DLD1 (cell line): ENCODE measurements around the gene MEIS2.

ENCODE experiments used
- in situ Hi-C: cut with HindIII; loops from 2 replicates; pipeline ENCODE4 v1.10.0; 2017; ENCODE audit warnings: low sequenced_read_pairs

Gene MEIS2

DNA sequence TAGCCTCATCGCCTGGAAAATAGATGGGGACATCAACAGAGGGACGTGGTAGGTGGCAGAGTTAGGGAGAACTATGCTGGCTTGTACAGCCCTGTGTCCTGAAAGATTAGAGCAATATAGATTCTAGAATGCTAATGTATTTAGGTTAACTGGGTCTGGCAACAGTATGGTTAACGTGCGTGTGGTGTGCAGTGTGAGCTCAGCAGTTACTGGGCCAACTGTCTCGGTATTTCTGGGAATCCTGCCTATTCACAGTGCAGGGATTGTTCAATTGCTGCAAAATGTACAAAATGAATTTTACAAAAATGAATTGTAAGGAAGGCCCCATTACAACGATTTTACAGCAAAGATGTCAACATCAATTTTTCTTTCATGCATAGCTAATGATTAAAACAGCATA lies 20.6 kb downstream of the MEIS2 start:
- in situ Hi-C loops: no loop called here

DNA sequence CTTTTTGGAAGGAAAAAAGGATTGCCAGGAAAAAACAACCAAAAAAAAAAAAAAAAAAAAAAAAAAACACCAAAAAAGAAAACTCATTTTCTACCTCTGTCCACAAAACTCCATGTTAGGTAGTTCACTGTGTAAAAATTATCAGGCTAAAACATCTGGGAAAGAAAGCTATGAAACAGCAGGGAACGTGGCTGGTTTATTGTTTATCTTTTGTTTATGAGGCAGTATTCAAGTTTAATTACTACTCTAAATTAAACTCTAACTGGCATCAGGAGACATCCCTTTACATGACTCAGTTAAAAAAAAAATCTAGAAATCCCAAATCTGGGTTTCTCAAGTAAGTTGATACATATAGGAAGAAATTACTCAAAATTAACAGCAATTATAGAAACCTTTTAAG lies 21.8 kb downstream of the MEIS2 start:
- in situ Hi-C loops: no loop called here

DNA sequence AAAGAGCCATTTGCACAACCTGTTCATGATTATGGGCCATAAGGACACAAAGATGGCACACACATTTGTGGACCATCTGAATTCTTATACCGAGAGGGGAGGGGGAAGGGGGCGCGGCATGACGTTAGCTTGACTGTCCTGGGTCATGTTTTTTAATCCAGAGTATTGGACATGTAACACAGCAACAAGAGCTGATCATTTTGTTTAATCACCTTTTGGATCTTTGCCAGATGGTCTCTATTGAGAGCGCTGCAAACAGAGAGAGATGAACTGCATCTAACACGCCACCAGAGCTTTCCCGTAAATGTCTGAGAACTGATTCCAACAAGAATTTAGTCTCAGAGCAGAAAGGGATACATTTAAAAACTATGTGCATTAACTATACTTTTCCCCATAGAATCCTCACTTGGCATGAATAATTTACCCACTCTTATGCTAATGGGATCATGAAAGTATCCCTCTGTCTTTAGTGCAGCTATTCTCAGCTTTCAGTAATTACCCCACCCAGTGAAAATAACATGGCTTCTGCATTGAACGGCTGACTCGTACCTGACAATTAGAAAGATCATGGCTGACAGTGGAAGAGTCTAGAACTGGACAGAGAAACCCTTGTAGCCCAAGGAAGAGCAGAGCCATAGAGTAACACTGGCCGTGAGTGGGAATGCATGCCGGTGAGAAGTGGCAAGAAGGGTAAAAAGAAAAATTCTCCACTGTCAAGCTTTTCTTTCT lies 22.6 kb downstream of the MEIS2 start:
- in situ Hi-C loops: no loop called here

DNA sequence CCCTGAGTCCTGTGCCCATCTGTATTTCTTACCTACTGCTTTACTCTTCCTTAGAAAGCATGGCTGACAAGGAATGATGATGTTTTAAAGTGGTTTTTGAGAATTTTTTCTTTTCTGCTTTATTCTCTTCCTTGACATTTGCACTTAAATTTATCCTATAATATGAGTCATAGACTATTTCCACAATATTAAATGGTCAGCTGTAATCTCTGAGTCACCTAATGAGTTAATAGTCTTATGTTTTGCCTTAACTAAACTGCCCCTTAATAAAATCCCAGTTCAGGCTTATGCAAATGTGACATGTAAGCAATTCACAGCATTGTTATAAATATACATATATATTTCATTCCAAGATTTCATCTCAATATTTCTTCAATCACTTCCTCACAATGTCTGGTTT lies 23.8 kb downstream of the MEIS2 start:
- in situ Hi-C loops: no loop called here

DNA sequence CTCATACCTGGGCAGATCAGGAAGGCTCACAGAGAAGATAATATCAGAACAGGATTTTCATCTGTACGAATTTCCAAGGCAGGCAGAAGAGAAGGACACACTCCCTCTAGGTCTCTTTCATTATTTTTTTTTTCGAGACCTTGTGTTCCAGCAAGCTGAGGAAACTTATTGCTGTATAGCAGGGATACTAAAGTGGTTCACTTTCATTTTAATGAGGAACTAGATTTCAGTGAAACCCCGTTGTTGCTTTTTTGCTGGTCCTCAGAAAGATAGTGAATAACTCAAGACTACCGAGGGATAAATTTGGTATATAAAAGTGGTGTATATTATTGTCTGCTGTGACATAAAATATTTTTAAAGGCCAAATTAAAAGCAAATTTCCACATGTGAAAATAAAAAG lies 24.6 kb downstream of the MEIS2 start:
- in situ Hi-C loops: no loop called here

DNA sequence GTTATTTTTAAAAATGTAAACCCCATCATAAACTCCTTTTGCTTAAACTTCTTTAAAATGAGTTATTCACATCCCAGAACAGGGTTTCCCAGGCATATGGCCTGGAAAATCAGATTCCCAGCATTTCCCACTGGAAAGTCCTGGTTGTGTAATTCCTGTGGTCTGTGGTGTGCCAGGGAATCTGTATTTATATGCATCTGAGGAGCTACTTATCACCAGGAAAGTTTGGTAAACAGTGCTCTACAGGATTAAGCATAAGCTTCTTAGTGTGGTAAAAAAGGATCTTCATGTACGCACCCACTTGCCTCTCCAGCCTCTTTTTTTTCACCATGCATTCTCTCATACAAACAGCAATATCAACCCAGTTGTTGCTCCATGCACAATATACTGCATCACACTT lies 28.2 kb downstream of the MEIS2 start:
- in situ Hi-C loops: no loop called here

DNA sequence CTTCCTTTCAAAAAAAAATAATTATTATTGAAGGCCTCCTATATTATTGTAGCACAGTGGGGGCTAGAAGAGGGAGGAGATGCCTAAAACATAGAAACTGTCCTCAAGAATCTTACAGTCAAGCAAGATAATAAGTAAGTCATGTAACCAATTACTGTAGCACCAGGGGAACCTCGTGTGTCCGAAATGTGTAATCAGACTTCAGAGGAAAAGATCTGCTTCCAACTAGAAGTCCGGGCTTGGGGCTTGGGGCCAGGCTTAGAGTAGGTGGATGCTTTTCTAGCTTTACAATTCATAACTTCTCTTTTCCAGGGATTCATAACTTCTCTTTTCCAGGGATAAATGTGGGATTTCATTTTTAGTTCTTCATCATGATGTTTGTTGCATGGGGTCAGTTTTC lies 29.2 kb downstream of the MEIS2 start:
- in situ Hi-C loops: no loop called here

DNA sequence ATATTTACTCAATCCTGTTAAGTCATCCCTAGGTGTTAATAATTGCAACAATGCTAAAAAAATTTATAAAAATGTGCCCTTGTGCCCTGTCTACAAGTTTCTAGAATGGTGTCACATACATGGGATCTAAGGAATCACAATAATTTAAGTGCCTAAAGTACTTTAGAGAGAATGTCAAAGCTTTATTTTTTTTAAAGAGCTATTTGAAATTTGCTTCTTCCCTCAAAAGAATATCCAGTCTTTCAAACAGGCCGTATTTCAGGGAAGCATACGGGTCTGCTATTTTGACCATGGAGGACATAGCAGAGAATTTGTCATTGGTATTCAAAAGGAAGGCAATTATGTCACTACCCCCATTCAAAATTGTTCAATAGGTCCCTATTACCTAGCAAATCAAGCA lies 29.7 kb downstream of the MEIS2 start:
- in situ Hi-C loops: no loop called here

DNA sequence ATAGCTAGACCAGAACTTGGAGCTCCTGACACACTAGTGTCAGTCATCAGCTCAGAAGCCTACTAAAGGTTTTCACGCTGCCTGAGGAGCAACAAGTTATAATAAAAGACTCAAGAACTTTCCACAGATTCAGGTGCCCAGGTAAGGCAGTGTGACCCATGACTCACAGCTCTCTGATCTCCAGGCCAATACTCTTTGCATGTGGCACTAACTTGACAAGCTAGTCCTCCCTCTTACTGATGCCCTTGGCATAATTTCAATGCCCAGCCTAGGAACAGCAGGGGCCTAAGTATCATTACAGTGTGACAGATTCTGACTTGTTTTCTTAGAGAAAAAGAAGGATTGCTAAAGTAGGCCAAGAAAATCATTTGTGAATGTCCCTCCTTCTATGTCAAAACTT lies 38.4 kb downstream of the MEIS2 start:
- in situ Hi-C loops: no loop called here

DNA sequence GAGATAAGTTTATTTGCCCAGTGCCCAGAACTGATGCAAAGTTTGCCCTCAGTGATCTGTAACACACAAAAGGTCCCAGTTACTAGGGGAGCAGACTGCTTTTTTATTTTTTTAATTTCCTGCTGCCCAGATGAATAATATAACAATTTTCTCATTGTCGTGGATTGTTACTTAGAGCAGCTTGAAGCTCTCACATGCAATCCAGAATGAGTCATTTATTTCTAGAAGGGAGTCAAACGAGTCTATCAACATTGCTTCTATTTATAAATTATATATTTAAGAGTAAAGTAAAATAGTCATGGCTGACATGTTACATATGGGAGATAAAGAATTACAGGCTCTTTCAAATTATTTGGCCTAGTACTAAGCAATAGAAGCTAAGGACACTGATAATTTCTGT lies 41.3 kb downstream of the MEIS2 start:
- in situ Hi-C loops: no loop called here

DNA sequence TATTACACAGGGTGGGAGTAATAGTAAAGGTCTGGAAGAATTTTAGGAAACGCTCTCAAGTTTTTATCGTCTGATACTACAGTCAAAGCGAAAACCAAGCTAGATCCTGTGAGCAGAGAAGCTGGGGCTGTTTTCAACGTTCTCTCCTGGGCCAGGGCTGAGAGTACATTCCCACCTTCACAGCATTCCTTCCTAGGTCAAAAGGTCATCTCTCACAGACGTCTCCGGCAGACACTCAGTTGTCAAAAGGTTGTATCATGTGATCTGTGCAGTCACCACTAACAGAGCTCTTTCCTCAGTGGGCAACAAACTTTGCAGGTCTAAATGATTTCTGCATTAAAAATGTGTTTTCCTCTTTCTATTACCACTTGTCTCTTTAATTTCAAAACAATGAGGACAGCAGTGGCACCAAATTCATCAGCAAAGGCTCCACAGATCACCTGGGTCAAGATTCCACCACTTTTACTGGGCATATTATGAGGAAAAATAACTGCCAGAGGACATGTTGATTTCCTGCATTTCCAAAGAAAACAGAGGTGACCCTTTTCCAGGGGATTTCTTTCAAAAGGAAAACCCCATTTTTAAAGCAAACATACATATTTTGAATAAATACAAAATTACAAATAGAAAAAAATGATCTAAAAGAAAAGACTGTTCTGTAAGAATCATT lies 41.9 kb downstream of the MEIS2 start:
- in situ Hi-C loops: no loop called here

DNA sequence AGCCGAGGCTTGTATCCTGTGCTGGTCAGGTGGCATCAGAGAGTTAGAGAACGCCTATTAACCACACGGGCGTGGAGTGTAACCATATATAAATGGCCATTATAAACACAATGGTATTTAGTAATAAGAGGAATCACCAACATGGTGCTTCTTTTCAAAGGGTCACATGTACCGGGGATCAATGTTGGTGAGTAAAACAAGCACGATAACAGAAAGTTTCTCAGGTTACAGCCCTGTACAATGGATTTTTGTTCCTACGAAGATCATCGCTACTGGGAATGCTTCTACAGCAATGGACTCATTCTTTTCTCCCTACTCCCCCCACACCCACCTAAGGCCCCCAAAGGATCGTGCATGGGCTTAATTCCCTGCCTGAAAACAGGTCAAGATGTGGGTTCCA lies 42.5 kb downstream of the MEIS2 start:
- in situ Hi-C loops: no loop called here

DNA sequence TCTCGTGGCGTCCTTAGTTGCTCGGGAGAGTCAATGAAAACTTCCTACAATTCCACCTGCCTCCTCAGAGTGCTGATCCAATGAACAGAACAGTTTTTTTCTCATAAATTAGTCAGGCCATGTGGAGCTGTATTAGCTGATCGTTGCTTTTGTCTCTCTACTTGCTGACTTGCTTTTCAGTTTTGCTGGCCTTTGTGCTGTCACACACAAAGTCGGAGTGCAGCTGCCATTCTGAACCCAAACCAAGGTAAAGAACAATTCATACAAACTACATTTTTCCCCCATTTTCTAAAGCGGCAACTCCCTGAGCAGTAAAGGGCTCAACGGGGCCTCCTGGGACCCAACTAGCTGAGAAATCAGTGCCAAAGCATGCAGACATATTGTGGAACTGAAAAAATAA lies 43.1 kb downstream of the MEIS2 start:
- in situ Hi-C loops: no loop called here

DNA sequence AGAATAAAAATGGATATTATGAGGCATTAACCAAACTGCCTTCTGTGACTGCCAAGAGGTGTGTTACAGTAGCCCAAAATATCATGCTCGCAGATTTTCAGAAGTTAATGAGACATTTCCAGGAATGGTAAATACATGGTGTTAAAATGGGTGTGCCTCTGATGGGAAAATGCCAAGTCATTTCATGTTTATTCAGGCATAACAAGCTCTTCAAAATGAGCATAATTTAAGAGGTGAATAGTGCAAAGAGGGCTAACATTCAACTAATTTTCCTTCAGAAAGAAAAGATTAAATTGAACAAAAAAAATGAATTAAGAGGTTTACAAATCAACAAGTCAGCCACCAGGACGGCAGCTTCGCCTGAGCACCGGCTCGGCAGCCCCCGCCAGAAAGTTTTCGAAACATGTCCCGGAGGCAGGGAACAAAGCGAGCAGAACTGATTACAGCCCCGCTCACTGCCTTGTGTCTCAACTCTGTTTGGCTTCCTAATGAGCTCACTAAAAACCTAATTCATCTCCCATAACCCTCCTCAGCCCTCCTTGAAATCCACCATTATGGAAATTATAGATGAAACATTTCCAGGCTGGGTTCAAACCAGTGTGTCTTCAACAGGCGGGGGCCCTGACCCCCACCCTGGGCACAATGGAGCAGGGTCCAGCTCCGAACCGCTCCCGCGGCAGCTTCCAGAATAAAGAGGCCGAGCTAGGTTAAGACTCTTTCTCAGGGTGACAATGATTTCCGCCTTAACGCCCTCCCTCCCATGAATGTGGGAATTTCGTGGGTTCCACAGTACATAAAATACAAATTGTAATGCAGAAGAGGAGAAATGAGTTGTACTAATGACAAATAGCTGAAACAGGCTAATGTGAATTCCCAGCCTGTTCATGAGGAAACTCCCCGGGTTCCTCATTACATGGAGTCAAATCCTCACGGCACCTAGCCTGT lies 43.9 kb downstream of the MEIS2 start:
- in situ Hi-C loops: no loop called here

DNA sequence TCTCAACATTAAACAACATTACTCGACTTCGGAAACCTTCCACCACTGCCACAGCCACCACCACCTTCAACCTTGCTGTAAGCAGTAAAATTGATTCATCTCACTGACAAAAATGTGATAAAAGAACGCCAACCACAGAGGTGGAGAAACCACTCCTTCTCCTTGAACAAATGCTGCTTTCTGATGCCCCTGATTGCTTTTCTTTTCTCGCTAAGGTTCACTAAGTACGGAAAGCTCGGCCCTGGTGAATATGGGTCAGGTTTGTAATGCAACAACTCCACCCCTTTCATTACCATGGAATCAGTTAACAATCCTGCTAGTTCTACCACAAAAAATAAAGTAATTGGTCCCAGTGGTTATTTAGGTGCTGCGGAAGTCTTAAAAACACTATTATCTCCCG lies 44.9 kb downstream of the MEIS2 start:
- in situ Hi-C loops: no loop called here

DNA sequence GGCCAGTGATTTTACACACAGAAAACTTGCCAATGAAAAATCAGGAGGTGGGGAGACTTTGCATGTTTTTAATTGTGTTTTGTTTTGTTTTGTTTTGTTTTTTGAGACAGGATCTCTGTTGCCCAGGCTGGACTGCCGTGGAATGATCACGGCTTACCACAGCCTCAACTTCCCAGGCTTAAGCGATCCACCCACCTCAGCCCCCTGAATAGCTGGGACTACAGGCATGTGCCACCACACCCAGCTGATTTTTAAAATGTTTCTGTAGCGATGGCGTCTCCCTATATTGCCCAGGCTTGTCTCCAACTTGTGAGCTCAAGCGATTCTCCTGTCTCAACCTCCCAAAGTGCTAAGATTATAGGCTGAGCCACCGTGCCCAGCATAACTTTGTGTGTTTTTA lies 46.0 kb downstream of the MEIS2 start:
- in situ Hi-C loops: no loop called here

DNA sequence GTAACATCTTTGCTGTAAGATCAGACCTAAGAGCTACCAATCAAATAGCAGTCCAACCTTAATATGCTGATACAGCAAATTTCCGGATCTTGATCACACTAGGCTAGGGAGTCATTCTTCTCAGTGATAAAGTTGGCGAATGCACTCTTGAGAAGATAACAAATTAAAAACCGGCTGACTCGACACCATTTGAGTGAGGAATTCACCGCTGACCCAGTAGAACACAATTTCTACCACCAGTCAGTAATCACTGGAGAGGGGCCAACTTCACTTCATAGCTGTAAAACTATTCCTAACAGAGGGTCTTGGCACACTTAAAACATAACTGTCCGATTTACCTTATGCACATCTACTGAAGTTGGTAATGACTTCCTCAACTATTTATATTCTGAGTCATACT lies 47.2 kb downstream of the MEIS2 start:
- in situ Hi-C loops: no loop called here

DNA sequence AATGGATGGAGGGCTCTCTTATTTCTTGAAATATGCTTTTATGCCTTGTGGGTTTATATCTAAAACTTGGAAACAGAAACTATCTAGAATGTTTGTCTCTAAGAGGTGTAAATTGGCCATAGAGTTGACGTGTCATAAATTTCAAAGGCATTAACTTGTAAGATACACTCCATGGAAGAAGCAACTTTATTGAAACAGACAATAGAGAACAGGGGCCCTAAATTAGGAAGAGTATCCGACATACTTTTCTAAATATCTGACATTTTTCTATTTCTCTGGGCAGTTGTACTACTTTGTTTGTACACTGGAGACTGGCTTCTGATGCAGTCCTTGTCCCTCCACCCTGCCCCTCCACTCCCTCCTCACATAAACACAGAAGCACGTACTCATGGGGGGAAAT lies 50.0 kb downstream of the MEIS2 start:
- in situ Hi-C loops: no loop called here

DNA sequence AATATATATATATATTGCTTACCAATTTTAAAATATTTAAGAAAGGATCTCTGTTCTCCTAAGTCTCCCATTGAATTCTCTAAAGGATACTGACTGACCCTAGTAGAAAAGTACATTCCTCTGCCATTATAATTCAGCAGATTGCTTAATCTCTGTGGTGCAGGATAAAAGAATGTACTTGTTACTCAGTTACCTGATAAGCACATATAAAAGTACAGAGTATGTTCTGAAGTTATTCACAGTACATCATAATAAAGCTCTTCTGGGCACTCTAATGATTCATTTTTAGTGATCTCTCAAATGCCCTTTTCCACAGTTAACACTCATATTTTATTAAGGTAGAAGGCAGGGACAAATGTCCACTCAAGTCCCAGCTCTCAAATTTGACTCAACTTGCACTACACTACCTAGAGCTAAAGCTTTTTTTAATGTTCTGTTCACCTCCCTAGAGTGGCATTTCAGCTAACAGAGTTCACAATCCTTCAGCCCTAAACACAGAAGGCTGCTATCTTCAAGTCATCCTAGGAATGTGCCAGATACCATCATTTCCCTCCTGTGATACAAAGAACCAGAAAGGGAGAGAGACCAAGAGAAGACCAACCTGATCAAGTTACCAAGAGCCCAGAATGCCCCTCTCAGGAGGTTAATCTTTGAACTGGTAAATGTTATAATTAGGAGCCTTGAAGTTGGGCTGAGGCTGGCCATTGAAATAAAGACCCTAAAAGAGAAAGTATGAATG lies 53.3 kb downstream of the MEIS2 start:
- in situ Hi-C loops: no loop called here

DNA sequence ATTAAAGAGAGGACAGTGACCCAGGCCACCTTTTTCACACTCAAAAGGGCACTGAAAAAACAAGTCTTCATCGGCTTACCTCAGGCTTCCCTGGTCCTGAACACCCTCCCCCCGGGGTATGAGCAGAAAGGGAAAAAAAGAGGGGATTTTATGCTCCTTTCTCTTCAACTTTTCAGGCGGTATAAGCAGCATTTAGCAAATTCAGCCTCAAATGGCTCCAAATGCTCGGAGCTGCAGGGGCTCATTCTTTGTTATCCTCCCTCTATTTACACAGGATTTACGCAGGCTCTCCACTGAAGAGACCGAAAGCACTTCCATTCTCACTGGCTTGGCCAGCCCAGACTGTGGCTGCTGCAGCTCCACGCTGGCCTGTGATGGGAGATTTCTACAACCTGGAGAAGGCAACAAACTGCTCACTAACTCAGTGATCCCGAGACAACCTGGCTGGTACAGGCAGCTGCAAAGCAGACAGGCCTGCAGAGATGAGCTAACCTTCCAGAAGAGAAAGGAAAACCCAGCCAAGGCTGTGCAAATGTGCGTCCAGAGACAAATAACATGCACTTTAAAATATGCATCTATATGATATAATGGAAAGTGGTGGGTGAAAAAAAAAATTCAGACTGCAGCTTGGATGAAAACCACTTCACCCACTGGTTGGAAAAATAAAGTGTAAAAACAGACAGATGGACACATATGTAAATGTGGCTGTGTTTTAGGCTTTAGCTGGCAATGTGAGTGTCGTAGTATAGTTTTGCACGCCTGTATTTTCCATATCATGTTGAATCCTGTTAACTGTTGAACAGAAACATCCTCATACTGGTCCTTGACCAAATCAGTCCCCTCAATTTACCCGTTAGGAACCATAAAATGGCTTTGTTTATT lies 54.2 kb downstream of the MEIS2 start:
- in situ Hi-C loops: no loop called here
